ENCODE measurements around the gene BPNT1.

Gene BPNT1

DNA sequence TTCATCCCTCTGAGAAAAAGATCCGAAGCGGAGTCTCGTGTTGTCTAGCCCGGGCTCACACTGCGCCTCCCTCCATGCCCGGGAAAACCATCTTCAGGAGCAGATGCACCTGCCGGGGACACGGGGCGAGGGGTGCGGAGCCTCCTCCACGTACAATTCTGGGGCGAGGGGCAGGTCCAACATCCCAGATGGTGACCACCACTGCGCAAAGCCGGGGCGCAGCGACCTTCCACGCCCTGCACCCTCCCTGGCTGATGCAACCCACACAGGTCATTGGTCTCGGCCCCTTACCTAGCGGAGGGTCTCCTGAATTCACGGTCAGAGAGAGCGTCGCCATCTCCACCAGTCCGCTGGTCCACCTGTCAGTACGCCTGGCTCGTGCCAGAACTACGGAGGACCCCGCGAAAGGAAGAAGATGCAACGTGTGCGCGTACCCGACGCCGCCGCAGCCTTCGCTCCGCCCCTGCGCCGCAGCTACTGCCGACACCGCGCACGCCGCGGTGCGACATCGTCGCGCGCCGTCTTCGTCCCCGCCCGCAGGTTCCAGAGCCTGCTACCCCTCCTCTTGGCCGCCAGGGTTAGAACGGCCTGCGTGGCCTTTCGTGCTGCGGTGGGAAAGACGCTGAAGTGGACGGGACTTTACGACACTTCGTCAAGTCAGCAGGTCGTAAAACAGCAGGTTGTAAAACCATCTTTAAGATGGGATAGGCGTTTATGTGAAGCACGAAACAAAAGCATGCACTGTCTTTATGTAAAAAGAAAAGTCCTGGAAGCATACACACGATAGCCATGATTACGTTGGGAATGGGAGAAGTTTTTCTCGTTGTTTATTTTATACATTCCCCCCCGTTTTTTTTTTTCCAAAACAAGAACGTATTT, 43.3 kb downstream of the BPNT1 start, which contains the start of gene EPRS1:
Gene EPRS1 (minus strand): TSS at position 454 of the 879 bp plus-strand sequence. CDS start 117 bp downstream, at position 337.
- Histone ChIP-seq H3F3A (ENCODE audit: control insufficient read depth, insufficient read depth) (peaks cover 3% of the 10 kb centered on the region; the same call in 1 of the 2 replicates), H3K4me3 (ENCODE audit: low read length) (peak within 1 kb of the TSS; percentile 97), H3K4me1 (ENCODE audit: control insufficient read depth, low read length) (peaks cover 26% of the 10 kb centered on the region), H3K79me2 (ENCODE audit: control insufficient read depth, low read length) (peaks cover 59% of the 10 kb centered on the region), H3K4me2 (ENCODE audit: low read length) (peak within 1 kb of the TSS; percentile 67), H3K9me2 (replicated peaks; ENCODE audit: control insufficient read depth, low read length) (no peaks in the 10 kb centered on the region), H3K27me3 (ENCODE audit: control insufficient read depth, low read length) (no peaks in the 10 kb centered on the region), H3K9me3 (ENCODE audit: control insufficient read depth, insufficient read depth, low read length) (no peaks in the 10 kb centered on the region), H3K27ac (ENCODE audit: low read depth, low read length) (peak within 1 kb of the TSS; percentile 66), H3K36me3 (ENCODE audit: control insufficient read depth, low read length) (peaks cover 22% of the 10 kb centered on the region), H4K20me1 (ENCODE audit: control insufficient read depth, insufficient read depth, low read depth, low read length) (no peaks in the 10 kb centered on the region; the same call in 1 of the 2 replicates)
- TF ChIP-seq, protein P1, sequence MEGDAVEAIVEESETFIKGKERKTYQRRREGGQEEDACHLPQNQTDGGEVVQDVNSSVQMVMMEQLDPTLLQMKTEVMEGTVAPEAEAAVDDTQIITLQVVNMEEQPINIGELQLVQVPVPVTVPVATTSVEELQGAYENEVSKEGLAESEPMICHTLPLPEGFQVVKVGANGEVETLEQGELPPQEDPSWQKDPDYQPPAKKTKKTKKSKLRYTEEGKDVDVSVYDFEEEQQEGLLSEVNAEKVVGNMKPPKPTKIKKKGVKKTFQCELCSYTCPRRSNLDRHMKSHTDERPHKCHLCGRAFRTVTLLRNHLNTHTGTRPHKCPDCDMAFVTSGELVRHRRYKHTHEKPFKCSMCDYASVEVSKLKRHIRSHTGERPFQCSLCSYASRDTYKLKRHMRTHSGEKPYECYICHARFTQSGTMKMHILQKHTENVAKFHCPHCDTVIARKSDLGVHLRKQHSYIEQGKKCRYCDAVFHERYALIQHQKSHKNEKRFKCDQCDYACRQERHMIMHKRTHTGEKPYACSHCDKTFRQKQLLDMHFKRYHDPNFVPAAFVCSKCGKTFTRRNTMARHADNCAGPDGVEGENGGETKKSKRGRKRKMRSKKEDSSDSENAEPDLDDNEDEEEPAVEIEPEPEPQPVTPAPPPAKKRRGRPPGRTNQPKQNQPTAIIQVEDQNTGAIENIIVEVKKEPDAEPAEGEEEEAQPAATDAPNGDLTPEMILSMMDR (IDR thresholded peaks at IDR 0.05; ENCODE audit: low read depth, low read length, poor library complexity, severe bottlenecking): peak; percentile 25
- no peak for TF ChIP-seq EZH2phosphoT487 (IDR thresholded peaks at IDR 0.05; ENCODE audit: borderline replicate concordance, low read length)

DNA sequence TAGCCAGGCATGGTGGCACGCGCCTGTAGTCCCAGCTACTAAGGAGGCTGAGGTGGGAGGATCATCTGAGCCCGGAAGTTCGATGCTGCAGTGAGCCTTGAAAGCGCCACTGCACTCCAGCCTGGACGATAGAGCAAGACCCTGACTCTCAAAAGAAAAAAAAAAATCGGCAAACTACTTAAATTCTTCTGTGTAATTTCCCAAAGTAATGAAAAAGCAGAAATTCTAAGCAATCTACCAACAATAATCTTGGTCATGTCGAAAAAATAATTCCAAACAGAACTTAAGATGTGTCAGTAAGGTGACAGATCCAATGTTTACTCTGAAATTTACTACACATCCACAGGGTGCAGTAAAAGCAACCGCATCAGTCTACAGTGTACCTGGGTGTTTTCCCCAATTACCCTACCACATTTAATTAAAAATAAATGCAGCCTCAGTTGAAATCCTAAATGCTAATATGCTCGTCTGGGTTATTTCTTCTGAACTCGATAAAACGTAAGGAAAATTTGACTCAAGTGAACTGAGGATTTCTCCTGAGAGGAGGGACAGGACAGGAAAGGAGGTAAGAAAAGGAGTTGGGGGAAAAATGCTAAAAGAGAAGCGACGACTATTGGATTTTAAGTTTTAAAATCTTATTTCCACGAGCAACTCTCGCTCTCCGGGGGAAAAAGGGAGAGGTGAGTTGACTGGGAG, 44.1 kb downstream of the BPNT1 start:
- H3K79me2 ChIP-seq (ENCODE audit: control insufficient read depth, low read length): peaks cover 67% of the 10 kb centered on the region
- no peaks in the 10 kb centered on the region; the same call in 1 of the 2 replicates for H4K20me1 ChIP-seq (ENCODE audit: control insufficient read depth, insufficient read depth, low read depth, low read length)
- H3F3A ChIP-seq (ENCODE audit: control insufficient read depth, insufficient read depth): peaks cover 3% of the 10 kb centered on the region; the same call in 1 of the 2 replicates
- H3K4me2 ChIP-seq (ENCODE audit: low read length): peak overlapping the region; percentile 58
- H3K27ac ChIP-seq (ENCODE audit: low read depth, low read length): peak overlapping the region; percentile 65
- TF ChIP-seq, protein P1 (IDR thresholded peaks at IDR 0.05; ENCODE audit: low read depth, low read length, poor library complexity, severe bottlenecking): no peak
- no peak for TF ChIP-seq EZH2phosphoT487 (IDR thresholded peaks at IDR 0.05; ENCODE audit: borderline replicate concordance, low read length)
- H3K36me3 ChIP-seq (ENCODE audit: control insufficient read depth, low read length): peaks cover 27% of the 10 kb centered on the region
- H3K4me3 ChIP-seq (ENCODE audit: low read length): peak overlapping the region; percentile 97
- H3K9me3 ChIP-seq (ENCODE audit: control insufficient read depth, insufficient read depth, low read length): no peaks in the 10 kb centered on the region
- peaks cover 26% of the 10 kb centered on the region for H3K4me1 ChIP-seq (ENCODE audit: control insufficient read depth, low read length)
- no peaks in the 10 kb centered on the region for H3K9me2 ChIP-seq (replicated peaks; ENCODE audit: control insufficient read depth, low read length)
- no peaks in the 10 kb centered on the region for H3K27me3 ChIP-seq (ENCODE audit: control insufficient read depth, low read length)

DNA sequence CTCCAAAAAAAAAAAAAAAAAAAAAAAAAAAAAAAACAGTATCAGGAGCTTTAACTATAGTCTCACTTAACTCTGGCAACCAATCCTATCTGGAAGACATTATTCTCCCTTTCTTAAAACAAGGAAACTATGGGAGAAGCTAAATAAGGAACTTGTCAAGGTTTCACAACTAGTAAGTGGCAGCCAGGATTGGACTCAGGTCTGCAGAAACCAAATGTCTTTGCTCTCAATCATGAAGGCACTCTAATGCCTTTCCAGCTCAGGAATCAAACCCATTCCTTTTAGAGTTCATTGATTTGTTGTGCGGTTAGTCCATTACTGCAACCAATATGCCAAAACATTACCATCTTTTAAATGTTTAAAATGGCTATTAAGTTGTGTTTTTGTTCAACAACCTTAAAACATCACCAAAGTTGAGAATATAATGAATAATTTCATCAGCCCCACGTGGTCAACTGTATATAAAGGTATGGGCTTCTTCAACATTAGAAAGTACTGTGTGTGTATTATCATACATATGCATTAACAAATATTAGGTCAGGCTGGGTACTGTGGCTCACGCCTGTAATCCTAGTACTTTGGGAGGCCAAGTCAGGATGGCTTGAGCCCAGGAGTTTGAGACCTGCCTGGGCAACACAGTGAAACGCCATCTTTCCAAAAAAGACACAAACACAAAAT, 44.8 kb downstream of the BPNT1 start:
- TF ChIP-seq, protein P1 (IDR thresholded peaks at IDR 0.05; ENCODE audit: low read depth, low read length, poor library complexity, severe bottlenecking): no peak
- TF ChIP-seq EZH2phosphoT487 (IDR thresholded peaks at IDR 0.05; ENCODE audit: borderline replicate concordance, low read length): no peak
- Histone ChIP-seq H3K9me3 (ENCODE audit: control insufficient read depth, insufficient read depth, low read length) (no peaks in the 10 kb centered on the region), H3K79me2 (ENCODE audit: control insufficient read depth, low read length) (peaks cover 73% of the 10 kb centered on the region), H3K27me3 (ENCODE audit: control insufficient read depth, low read length) (no peaks in the 10 kb centered on the region), H4K20me1 (ENCODE audit: control insufficient read depth, insufficient read depth, low read depth, low read length) (no peaks in the 10 kb centered on the region; the same call in 1 of the 2 replicates), H3K4me3 (ENCODE audit: low read length) (peak overlapping the region; percentile 97), H3F3A (ENCODE audit: control insufficient read depth, insufficient read depth) (peaks cover 3% of the 10 kb centered on the region; the same call in 1 of the 2 replicates), H3K9me2 (replicated peaks; ENCODE audit: control insufficient read depth, low read length) (no peaks in the 10 kb centered on the region), H3K27ac (ENCODE audit: low read depth, low read length) (0 out of 2 replicates have a peak overlapping the region, but pooled peaks have one; percentile 65), H3K36me3 (ENCODE audit: control insufficient read depth, low read length) (peaks cover 34% of the 10 kb centered on the region), H3K4me2 (ENCODE audit: low read length) (peak overlapping the region; percentile 58), H3K4me1 (ENCODE audit: control insufficient read depth, low read length) (peaks cover 26% of the 10 kb centered on the region)
